HCT116 (cell line): Measurements from ENCODE around the gene FITM1.

ENCODE experiments used
- CEBPB ChIP-seq: IDR thresholded peaks from 2 replicates; pipeline ENCODE4 v1.6.1; 2012; ENCODE audit warnings: low read depth
- CTCF ChIP-seq, 3 experiments: fragments of 200-600 bp in 1 of 3; sonication (generic) in 1 of 3; IDR thresholded peaks in 2 of 3; conservative IDR thresholded peaks in 1 of 3; 2 replicates each; pipeline ENCODE4 v1.5.1; 2012 to 2017; ENCODE audit warnings: low read depth in 2 of 3, low read length in 2 of 3, antibody characterized with exemption in 1 of 3, borderline replicate concordance in 1 of 3, control low read depth in 1 of 3, mild to moderate bottlenecking in 1 of 3, mixed read lengths in 1 of 3, mixed run types in 1 of 3, moderate library complexity in 1 of 3; ENCODE audit not compliant: insufficient read depth in 1 of 3
- EZH2 ChIP-seq: fragments of 200-600 bp; sonication (generic); IDR thresholded peaks from 2 replicates; pipeline ENCODE4 v1.6.1; 2017; ENCODE audit warnings: antibody characterized with exemption, mixed run types
- EZH2phosphoT487 ChIP-seq: fragments of 200-600 bp; IDR thresholded peaks from 2 replicates; pipeline ENCODE4 v1.6.1; 2018; ENCODE audit warnings: antibody characterized with exemption, borderline replicate concordance
- JUND ChIP-seq: IDR thresholded peaks from 2 replicates; pipeline ENCODE4 v1.6.1; 2012
- POLR2A ChIP-seq: IDR thresholded peaks from 2 replicates; pipeline ENCODE4 v1.7.0; 2011; ENCODE audit warnings: borderline replicate concordance; ENCODE audit not compliant: insufficient read depth, insufficient read length; ENCODE audit errors: extremely low read depth
- POLR2AphosphoS5 ChIP-seq: IDR thresholded peaks from 2 replicates; pipeline ENCODE4 v1.6.1; 2011; ENCODE audit warnings: mild to moderate bottlenecking, low read depth, low read length, moderate library complexity
- REST ChIP-seq: IDR thresholded peaks from 2 replicates; pipeline ENCODE4 v1.6.1; 2012; ENCODE audit warnings: low read depth
- SP1 ChIP-seq: IDR thresholded peaks from 2 replicates; pipeline ENCODE4 v1.6.1; 2012; ENCODE audit warnings: low read depth
- YY1 ChIP-seq: IDR thresholded peaks from 2 replicates; pipeline ENCODE4 v1.6.1; 2011; ENCODE audit warnings: low read length, low read depth, moderate library complexity, mild to moderate bottlenecking; ENCODE audit not compliant: insufficient replicate concordance; ENCODE audit errors: extremely low read depth
- ZFX ChIP-seq: fragments of 450-650 bp; IDR thresholded peaks from 2 replicates; pipeline ENCODE4 v1.6.1; 2017

GRCh38 chr14:24132976-24133375 lies 2.5 kb downstream of the FITM1 start:
- TF ChIP-seq CTCF (IDR thresholded peaks at IDR 0.05 in 2 of 3, conservative IDR thresholded peaks at IDR 0.05 in 1 of 3; ENCODE audit: borderline replicate concordance in 1 of 3, insufficient read depth in 1 of 3, low read depth in 2 of 3, low read length in 2 of 3): no peak
- TF ChIP-seq CEBPB: no peak
- no peak for TF ChIP-seq JUND
- no peak for TF ChIP-seq POLR2A
- no peak for TF ChIP-seq EZH2phosphoT487
- TF ChIP-seq YY1: no peak
- no peak for TF ChIP-seq POLR2AphosphoS5
- TF ChIP-seq EZH2: no peak
- TF ChIP-seq ZFX: no peak
- no peak for TF ChIP-seq SP1
- TF ChIP-seq REST: no peak
